ENCODE data around the gene NOS1AP.

Gene NOS1AP

GRCh38 chr1:162300057-162300917 is 230.8 kb downstream of the NOS1AP start:
- DNase-seq (ENCODE audit: low spot score): no peak

DNA sequence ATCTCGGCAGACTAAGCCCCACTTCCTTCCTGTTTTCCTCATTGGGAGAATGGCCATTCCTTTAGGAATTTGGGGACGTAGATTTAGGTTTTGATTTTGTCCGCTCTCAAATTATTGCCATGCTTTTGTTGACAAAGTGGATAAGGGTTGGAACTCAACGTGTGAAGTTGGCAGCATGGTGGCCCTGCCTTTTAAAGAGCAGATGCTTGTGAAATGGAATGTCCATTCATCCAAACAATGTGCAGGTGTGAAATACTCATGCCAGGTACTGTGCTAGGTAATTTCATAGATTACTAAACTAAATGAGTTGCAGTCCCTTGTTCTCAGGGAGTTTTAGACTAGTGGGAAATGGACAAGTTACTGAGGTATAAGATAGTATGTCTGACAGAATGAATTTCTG is 232.2 kb downstream of the NOS1AP start:
- DNase-seq (ENCODE audit: low spot score): no peak

DNA sequence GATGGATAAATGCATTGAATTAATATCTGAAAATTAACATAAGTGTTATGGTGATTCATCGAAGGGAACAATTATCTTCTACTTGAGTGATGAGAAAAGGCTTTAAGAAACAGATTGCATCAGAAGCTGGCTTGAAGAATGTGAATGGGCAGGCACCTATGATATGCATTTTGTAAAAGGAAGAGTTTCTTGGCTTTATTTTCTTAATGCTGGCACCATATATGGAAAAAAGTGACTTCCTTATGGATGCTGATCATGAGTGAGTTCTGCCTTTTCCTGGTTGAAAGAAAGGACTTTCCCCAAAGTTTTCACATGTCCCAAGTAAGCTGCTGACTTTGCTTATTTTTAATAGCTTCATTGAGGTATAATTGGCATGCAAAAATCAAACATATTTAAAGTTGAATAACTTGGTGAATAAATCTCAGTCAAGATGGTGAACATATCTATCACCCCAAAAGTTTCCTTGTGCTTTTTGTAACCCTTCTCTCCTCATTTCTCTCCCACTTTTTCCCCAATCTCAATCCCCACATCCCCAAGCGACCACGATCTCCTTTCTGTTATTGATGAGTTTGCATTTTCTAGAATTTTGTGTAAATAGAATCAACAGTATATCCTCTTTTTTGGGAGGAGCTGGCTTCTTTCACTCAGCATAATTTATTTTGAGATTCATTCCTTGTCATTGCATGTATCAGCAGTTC is 233.0 kb downstream of the NOS1AP start:
- DNase-seq (ENCODE audit: low spot score): no peak

DNA sequence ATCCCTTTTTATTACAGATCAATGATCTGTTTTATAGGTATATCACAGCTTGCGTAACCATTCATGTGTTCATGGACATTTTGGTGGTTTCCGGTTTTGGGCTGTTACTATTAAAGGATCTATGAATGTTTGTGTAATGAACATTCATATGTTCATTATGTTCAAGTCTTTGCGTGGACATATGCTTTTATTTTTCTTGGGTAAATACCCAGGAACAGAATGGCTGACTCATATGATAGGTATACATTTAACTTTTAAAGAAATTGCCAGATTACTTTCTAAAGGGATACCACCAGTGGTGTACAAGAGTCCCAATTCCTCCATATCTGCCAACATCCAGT is 233.5 kb downstream of the NOS1AP start:
- DNase-seq (ENCODE audit: low spot score): no peak

DNA sequence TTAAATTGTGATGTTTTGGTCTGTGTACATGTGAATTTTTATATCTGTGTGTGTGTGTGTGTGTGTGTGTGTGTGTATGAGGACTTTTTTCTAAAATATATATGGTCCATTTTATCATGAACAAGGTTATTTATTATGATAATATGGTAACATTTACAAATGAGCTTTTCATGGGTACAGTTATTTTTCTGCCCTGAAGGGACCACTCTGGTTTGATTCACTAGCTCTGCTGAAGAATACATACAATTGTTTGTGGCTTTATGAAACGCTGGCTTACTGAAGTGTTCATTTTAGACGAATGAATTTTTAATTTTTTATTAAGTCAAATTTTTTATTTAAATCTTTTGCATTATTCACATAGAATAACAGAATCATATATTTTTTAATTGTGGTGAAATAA is 235.2 kb downstream of the NOS1AP start:
- no peak for DNase-seq (ENCODE audit: low spot score)

DNA sequence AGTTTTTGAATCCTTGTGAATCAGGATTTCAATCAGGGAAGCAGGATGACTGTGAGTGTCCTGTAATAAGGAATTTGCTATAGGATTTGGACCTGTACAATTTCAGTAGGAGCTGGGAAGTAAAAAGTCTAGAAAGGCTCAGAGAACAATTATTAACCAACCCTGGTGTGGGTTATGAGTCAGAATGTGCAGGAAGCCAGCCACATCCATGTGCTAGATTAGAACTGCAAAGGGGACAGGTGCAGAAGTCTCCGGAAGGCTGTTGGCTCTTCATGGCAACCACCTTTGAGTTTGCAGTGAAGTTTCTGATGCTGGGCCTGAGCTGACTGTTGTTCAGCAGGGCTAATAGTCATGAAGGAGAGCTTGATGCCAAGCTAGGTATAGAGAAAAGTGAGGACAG is 236.5 kb downstream of the NOS1AP start:
- no peak for DNase-seq (ENCODE audit: low spot score)

- DNase-seq (ENCODE audit: low spot score): no peak
These were observed 240.8 kb downstream of the NOS1AP start for GRCh38 chr1:162310337-162310736.

- no peak for DNase-seq (ENCODE audit: low spot score)
These were observed 244.7 kb downstream of the NOS1AP start for GRCh38 chr1:162314206-162314605.

- no peak for DNase-seq (ENCODE audit: low spot score)
These were observed 246.2 kb downstream of the NOS1AP start for GRCh38 chr1:162315673-162316072.

GRCh38 chr1:162316187-162316586 is 246.7 kb downstream of the NOS1AP start:
- DNase-seq (ENCODE audit: low spot score): no peak

- no peak for DNase-seq (ENCODE audit: low spot score)
These were observed 248.1 kb downstream of the NOS1AP start for GRCh38 chr1:162317621-162318020.

GRCh38 chr1:162319493-162320175 is 250.1 kb downstream of the NOS1AP start:
- no peak for DNase-seq (ENCODE audit: low spot score)

DNA sequence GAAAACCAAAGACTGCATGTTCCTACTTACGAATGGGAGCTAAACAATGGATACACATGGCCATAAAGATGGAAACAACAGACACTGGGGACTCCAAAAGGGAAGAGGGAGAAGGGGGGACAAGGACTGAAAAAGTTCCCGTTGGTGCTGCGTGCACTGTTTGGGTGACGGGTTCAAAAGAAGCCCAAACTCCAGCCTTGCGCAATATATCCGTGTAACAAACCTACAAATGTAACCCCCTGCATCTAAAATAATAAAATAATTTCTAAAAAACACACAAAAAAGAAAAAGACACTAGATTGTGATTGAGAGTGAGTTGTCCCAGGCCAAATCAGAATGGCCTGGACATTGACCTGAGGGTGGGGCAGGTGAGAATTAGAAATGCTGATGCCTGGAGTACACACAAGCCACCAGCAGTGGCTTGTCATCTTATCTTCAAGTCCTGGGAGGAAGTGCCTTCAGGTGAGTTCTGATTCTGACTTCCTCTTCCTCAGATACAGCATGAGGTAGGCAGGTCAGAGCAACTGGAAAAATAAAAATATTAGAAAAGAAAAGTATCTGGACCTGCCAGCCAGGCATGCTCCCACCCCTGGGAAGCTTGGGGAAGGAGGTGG is 252.4 kb downstream of the NOS1AP start:
- DNase-seq (ENCODE audit: low spot score): no peak

DNA sequence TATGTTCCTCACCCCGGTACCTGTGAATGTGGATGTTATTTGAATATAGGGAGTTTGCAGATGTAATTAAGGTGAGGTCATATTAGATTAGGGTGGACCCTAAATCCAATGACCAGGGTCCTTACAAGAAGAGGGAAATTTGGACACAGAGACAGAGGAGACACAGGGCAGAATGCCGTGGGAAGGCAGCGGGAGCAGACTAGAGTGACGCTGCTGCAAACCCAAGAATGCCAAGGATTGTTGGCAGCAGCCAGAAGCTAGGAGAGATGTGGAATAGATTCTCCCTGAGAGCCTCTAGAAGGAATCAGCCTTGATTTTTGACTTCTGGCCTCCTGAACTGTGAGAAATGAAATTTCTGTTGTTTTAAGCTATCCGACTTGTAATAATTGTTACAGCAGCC is 253.5 kb downstream of the NOS1AP start:
- no peak for DNase-seq (ENCODE audit: low spot score)

- no peak for DNase-seq (ENCODE audit: low spot score)
These were observed 254.9 kb downstream of the NOS1AP start for GRCh38 chr1:162324396-162324795.

DNA sequence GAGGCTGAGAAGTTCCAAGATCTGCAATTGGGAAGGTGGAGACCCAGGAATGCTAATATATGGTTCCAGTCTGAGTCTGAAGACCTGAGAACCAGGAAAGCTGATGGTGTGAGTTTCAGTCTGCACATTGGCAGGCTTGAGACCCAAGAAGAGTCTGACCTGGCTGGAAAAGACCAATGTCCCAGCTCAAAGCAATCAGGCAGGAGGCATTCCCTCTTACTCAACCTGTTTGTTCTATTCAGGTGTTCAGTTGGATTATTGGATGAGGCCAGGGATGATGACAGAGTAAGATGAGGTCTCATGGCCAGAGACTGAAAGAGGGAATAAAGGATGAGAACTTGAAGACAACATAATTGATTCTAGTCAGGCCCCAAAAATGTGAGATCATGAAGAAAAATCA is 257.1 kb downstream of the NOS1AP start:
- DNase-seq (ENCODE audit: low spot score): no peak

DNA sequence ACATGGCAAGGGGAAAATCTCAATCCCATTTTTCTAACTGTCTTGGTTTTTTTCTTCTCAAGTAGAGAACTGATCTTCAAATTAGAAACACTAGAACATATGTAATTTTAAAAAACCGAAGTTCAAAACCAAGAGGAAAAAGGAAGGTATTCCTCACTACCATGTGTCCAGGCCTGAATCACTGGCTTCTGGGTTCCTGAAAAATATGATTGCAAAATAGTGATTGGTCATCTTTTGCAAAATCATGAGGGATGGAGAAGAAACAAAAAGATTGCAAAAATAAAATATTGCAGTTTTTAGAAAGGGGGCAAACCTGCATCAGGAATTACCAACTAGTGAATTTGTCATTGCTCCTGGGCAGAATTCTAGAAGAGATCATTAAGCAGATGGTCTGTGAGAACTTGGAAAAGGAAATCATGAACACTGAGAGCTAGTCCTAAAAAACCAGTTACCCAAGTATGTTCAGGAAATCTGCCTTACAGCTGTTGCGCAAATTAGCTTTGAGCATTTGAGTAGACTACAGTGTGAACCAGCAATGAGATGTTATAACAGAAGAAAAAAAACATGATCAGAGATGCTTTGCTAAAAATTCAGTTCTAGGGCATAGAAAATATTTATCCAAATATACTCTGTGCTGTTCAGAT is 257.8 kb downstream of the NOS1AP start:
- DNase-seq (ENCODE audit: low spot score): no peak

DNA sequence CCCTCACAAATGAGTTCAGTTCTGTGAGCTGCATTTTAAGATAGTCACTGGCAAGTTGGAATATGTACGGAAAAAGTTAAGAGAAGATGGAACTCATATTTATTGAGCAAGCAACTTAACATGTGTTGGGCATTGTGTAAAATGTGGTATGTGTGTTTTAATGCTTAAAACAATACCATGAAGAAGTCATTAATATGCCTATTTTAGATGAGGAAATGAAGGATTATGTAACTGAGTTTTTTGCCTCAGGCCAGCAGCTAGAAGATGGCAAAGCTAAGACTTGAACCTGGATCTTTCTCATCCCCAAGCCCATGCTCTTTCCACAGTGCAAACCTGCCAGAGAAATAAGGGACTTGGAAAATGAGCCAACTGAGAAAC is 258.3 kb downstream of the NOS1AP start:
- no peak for DNase-seq (ENCODE audit: low spot score)

GRCh38 chr1:162328512-162328911 is 259.0 kb downstream of the NOS1AP start:
- DNase-seq (ENCODE audit: low spot score): no peak

DNA sequence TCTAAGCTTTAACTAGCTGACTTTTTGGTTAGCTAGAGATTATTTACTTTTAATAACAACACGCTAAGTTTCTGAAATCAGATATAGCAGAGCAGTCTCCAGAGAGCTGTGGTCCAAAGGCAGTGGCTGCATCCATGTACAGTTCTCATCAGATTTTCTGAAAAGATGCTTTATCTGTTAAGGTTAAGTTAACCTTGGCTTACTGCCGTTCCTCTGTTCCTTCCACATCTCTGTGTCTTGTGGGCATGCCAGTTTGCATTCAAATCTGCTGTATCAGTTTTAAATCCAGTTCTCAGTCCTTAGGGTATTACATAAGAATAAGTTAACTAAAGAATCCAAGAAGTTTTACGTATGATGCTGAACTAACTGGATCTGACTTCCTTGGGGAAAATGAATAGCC is 260.3 kb downstream of the NOS1AP start:
- DNase-seq (ENCODE audit: low spot score): no peak

DNA sequence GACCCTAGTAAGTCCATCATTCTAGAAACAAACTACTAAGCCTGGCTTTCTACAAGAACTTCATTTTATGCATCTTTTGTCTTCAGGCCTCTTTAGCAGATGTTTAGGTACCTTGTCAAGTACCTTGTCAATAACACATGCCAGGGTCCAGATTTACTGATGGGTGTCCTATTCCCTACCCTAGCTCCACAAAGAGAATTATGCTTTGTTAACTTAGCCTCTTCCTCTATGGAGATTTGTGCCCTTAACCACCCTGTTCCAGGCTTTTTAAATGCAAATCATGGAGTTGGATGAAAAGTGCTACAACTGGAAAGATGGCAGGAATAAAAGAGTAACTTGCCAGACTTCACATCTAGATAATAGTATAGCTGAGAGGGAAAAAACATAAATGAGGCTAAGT is 264.5 kb downstream of the NOS1AP start:
- DNase-seq (ENCODE audit: low spot score): no peak

GRCh38 chr1:162335126-162335525 is 265.6 kb downstream of the NOS1AP start:
- DNase-seq (ENCODE audit: low spot score): no peak
